K562 (cell line): Measurements from ENCODE around the gene FERMT3. TPM values are rescaled to one million over a fixed set of nuclear protein-coding genes. Genes with fewer than 3 reads are reported as not detected.

Experiments
- CTBP1 ChIP-seq: fragments of 450-650 bp; IDR thresholded peaks from 2 replicates; pipeline ENCODE4 v1.6.1; 2016; ENCODE audit warnings: borderline replicate concordance
- DNMT1 ChIP-seq: fragments of 450-650 bp; IDR thresholded peaks from 2 replicates; pipeline ENCODE4 v1.6.1; 2016; ENCODE audit warnings: antibody characterized with exemption, mild to moderate bottlenecking
- E2F3 ChIP-seq: fragments of 250-450 bp; sonication (Bioruptor Pico); IDR thresholded peaks from 2 replicates; pipeline ENCODE4 v1.4.0; 2020; ENCODE audit warnings: mild to moderate bottlenecking
- ESRRA ChIP-seq: fragments of 450-650 bp; IDR thresholded peaks from 2 replicates; pipeline ENCODE4 v1.6.1; 2014; ENCODE audit warnings: low read depth, mild to moderate bottlenecking, moderate library complexity, borderline replicate concordance
- MBD2 ChIP-seq: sonication (generic); IDR thresholded peaks from 2 replicates; pipeline ENCODE4 v1.6.1; 2016; ENCODE audit warnings: low read depth, borderline replicate concordance
- POLR2A ChIP-seq: fragments of 450-650 bp; conservative IDR thresholded peaks from 2 replicates; pipeline ENCODE4 v1.6.1; 2016
- PURB ChIP-seq: sonication (generic); formaldehyde crosslinking; IDR thresholded peaks from 2 replicates; pipeline ENCODE4 v1.9.0; 2021; ENCODE audit warnings: low read depth, mild to moderate bottlenecking, missing genetic modification reagents
- RAD51 ChIP-seq: fragments of 450-650 bp; IDR thresholded peaks from 2 replicates; pipeline ENCODE4 v1.7.1; 2016; ENCODE audit warnings: low read depth, mild to moderate bottlenecking, borderline replicate concordance
- ZNF444 ChIP-seq: fragments of 250-450 bp; sonication (Bioruptor Pico); IDR thresholded peaks from 2 replicates; pipeline ENCODE4 v1.4.0; 2020; ENCODE audit warnings: mild to moderate bottlenecking, moderate library complexity
- polyA plus RNA-seq, 8 experiments: library from polyadenylated mRNA; depleted of rRNA in 4 of 8; stranded (reverse) in 5 of 8; unstranded in 3 of 8; fragments of >200 nt; fragmentation: Nextera tagmentation in 2 of 8; fragmentation: Illumina TruSeq in 1 of 8; extraction: Ambion mirVana in 2 of 8; extraction: Trizol in 1 of 8; gene quantifications; 2 replicates each; pipeline versions ENCODE4 v1.2.1 to v1.2.3, GENCODE V29; 2011 to 2014; ENCODE audit warnings: inconsistent platforms in 1 of 8, missing spikeins in 1 of 8
- total RNA-seq, 7 experiments: library from RNA; depleted of rRNA in 6 of 7; stranded (reverse); fragments of >200 nt in 6 of 7; fragmentation: Illumina TruSeq in 2 of 7; extraction: Trizol in 2 of 7; gene quantifications; 2 replicates each; pipeline versions ENCODE4 v1.2.1 to v1.2.3, GENCODE V29; 2011 to 2021; ENCODE audit warnings: low replicate concordance in 1 of 7
- TF ChIP-seq, protein P1 (sequence below): fragments of 450-650 bp; IDR thresholded peaks from 2 replicates; pipeline ENCODE4 v1.6.1; 2014; ENCODE audit warnings: low read depth, mild to moderate bottlenecking, moderate library complexity, borderline replicate concordance
- TF ChIP-seq, protein P2 (sequence below): fragments of 250-450 bp; sonication (Bioruptor Pico); IDR thresholded peaks from 2 replicates; pipeline ENCODE4 v1.5.0; 2021
- TF ChIP-seq, protein P3 (sequence below), 2 experiments: fragments of 200-800 bp in 1 of 2; sonication (Bioruptor generic) in 1 of 2; sonication (generic) in 1 of 2; formaldehyde crosslinking in 1 of 2; IDR thresholded peaks in 1 of 2; conservative IDR thresholded peaks in 1 of 2; 2 replicates each; pipeline versions ENCODE4 v1.5.0 to v1.6.1; 2016 to 2020; ENCODE audit warnings: missing compliant biosample characterization in 1 of 2, missing genetic modification characterization in 1 of 2, missing genetic modification reagents in 1 of 2
- TF ChIP-seq, protein P4 (sequence below), 2 experiments: fragments of 450-650 bp in 1 of 2; sonication (generic) in 1 of 2; formaldehyde crosslinking in 1 of 2; IDR thresholded peaks in 1 of 2; conservative IDR thresholded peaks in 1 of 2; 2 replicates each; pipeline versions ENCODE4 v1.6.1 to v1.8.1; 2016 to 2023; ENCODE audit warnings: mild to moderate bottlenecking in 2 of 2, moderate library complexity in 2 of 2, inconsistent platforms in 1 of 2, missing genetic modification reagents in 1 of 2
- TF ChIP-seq, protein P5 (sequence below): fragments of 250-450 bp; sonication (Bioruptor Pico); IDR thresholded peaks from 2 replicates; pipeline ENCODE4 v1.4.0; 2020; ENCODE audit warnings: mild to moderate bottlenecking, moderate library complexity
- TF ChIP-seq, protein P6 (sequence below): sonication (generic); formaldehyde crosslinking; IDR thresholded peaks from 2 replicates; pipeline ENCODE4 v1.8.0; 2023; ENCODE audit warnings: mild to moderate bottlenecking, missing genetic modification reagents

Gene FERMT3
- total and polyA plus RNA-seq, 9 of the 15 experiments (the other 6 are each of a cell fraction or from before 2014, with no cell fraction given), result 3.2 to 275 (median 79.7) TPM

DNA sequence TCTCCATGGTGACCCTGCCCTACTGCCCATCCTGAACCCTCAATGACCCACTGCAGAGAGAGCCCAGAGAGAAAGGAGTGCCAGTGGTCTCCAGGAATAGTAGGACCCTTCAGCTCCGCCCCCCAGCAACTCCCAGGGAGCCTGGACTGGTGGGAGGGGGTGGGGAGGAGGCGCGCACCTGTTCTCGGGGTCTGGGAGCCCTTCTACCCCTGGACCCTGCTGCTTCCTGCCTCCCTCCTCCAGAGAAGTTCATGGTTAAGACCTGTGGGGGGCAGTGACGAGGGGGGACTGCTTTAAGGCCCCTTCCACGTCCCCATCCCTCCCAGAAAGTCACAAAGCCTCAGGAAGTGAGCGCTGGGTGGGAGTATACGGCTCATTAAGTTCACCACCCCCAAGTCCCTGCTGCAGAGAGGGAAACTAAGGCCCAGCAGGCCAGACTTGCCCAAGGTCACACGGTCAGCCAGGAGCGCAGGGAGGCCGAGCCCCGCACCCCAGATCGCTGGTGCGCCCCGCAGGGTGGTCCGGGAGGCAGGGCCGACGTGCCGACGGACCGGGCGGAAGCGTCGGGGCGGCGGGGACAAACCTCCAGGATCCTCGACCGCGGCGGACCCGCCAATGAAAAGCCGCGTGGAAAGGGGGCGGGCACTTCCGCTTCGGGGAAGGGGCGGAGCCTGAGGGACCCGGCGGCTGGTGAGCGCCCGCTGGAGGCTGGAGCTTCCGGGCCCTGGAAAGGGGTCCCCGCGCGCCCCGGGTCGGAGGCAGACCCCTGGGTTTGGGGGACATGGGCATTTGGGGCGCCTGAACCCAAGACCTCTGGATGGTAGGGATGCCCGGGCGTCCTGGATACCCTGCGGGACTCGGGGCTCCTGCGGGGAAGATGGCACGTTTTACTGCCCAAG lies 19.3 kb downstream of the FERMT3 start, which contains the start of the genes NUDT22 and TRPT1 (continued):
- TF ChIP-seq, protein P1, sequence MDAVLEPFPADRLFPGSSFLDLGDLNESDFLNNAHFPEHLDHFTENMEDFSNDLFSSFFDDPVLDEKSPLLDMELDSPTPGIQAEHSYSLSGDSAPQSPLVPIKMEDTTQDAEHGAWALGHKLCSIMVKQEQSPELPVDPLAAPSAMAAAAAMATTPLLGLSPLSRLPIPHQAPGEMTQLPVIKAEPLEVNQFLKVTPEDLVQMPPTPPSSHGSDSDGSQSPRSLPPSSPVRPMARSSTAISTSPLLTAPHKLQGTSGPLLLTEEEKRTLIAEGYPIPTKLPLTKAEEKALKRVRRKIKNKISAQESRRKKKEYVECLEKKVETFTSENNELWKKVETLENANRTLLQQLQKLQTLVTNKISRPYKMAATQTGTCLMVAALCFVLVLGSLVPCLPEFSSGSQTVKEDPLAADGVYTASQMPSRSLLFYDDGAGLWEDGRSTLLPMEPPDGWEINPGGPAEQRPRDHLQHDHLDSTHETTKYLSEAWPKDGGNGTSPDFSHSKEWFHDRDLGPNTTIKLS, result peak; percentile 65; the same call in 1 of the 2 replicates
- TF ChIP-seq CTBP1 (peak; percentile 30), PURB (CRISPR knock-in tag) (no peak), ZNF444 (CRISPR knock-in tag) (no peak), POLR2A (peak; percentile 81), MBD2 (peak; percentile 40; the same call in 1 of the 2 replicates), DNMT1 (no peak), RAD51 (no peak), E2F3 (CRISPR knock-in tag) (no peak), ESRRA (peak; percentile 52; the same call in 1 of the 2 replicates)
- TF ChIP-seq, protein P2, sequence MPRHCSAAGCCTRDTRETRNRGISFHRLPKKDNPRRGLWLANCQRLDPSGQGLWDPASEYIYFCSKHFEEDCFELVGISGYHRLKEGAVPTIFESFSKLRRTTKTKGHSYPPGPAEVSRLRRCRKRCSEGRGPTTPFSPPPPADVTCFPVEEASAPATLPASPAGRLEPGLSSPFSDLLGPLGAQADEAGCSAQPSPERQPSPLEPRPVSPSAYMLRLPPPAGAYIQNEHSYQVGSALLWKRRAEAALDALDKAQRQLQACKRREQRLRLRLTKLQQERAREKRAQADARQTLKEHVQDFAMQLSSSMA, result peak; percentile 17; the same call in 1 of the 2 replicates
- TF ChIP-seq, protein P3, sequence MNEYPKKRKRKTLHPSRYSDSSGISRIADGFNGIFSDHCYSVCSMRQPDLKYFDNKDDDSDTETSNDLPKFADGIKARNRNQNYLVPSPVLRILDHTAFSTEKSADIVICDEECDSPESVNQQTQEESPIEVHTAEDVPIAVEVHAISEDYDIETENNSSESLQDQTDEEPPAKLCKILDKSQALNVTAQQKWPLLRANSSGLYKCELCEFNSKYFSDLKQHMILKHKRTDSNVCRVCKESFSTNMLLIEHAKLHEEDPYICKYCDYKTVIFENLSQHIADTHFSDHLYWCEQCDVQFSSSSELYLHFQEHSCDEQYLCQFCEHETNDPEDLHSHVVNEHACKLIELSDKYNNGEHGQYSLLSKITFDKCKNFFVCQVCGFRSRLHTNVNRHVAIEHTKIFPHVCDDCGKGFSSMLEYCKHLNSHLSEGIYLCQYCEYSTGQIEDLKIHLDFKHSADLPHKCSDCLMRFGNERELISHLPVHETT (CRISPR knock-in tag; conservative IDR thresholded peaks at IDR 0.05 in 1 of 2, IDR thresholded peaks at IDR 0.05 in 1 of 2), result 0 out of 4 replicates have a peak, but pooled peaks of 1 of the 2 experiments have one; percentile 16
- TF ChIP-seq, protein P4, sequence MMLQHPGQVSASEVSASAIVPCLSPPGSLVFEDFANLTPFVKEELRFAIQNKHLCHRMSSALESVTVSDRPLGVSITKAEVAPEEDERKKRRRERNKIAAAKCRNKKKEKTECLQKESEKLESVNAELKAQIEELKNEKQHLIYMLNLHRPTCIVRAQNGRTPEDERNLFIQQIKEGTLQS (IDR thresholded peaks at IDR 0.05), result no peak
- TF ChIP-seq, protein P4 (CRISPR knock-in tag; conservative IDR thresholded peaks at IDR 0.05), result 0 out of 2 replicates have a peak, but pooled peaks have one; percentile 24
- TF ChIP-seq, protein P5, sequence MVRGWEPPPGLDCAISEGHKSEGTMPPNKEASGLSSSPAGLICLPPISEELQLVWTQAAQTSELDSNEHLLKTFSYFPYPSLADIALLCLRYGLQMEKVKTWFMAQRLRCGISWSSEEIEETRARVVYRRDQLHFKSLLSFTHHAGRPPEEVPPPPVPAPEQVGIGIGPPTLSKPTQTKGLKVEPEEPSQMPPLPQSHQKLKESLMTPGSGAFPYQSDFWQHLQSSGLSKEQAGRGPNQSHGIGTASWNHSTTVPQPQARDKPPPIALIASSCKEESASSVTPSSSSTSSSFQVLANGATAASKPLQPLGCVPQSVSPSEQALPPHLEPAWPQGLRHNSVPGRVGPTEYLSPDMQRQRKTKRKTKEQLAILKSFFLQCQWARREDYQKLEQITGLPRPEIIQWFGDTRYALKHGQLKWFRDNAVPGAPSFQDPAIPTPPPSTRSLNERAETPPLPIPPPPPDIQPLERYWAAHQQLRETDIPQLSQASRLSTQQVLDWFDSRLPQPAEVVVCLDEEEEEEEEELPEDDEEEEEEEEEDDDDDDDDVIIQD (CRISPR knock-in tag), result no peak
- TF ChIP-seq, protein P6, sequence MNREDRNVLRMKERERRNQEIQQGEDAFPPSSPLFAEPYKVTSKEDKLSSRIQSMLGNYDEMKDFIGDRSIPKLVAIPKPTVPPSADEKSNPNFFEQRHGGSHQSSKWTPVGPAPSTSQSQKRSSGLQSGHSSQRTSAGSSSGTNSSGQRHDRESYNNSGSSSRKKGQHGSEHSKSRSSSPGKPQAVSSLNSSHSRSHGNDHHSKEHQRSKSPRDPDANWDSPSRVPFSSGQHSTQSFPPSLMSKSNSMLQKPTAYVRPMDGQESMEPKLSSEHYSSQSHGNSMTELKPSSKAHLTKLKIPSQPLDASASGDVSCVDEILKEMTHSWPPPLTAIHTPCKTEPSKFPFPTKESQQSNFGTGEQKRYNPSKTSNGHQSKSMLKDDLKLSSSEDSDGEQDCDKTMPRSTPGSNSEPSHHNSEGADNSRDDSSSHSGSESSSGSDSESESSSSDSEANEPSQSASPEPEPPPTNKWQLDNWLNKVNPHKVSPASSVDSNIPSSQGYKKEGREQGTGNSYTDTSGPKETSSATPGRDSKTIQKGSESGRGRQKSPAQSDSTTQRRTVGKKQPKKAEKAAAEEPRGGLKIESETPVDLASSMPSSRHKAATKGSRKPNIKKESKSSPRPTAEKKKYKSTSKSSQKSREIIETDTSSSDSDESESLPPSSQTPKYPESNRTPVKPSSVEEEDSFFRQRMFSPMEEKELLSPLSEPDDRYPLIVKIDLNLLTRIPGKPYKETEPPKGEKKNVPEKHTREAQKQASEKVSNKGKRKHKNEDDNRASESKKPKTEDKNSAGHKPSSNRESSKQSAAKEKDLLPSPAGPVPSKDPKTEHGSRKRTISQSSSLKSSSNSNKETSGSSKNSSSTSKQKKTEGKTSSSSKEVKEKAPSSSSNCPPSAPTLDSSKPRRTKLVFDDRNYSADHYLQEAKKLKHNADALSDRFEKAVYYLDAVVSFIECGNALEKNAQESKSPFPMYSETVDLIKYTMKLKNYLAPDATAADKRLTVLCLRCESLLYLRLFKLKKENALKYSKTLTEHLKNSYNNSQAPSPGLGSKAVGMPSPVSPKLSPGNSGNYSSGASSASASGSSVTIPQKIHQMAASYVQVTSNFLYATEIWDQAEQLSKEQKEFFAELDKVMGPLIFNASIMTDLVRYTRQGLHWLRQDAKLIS (CRISPR knock-in tag), result peak; percentile 54; the same call in 1 of the 2 replicates
